ENCODE data around the gene PLAC8L1. TPM values are rescaled to one million over a fixed set of nuclear protein-coding genes. Genes with fewer than 3 reads are reported as not detected.
"Not testable (repeated sequence)": the region's sequence is repeated elsewhere in the genome, so short reads cannot be mapped to it uniquely, and the experiment has no call there.

The PLAC8L1 gene
- under 1 TPM; 0.53 to 0.96 TPM for total RNA-seq
- not detected for polyA plus RNA-seq

GRCh38 chr5:146105477-146105876, at the start of gene PLAC8L1:
PLAC8L1 (minus strand) TSS chr5:146105577; CDS start chr5:146104311, 1,266 bp downstream.
- H3K36me3 Mint-ChIP-seq, result peaks cover 3 to 7% (median 4%) of the 10 kb centered on the region in 3 donors
- no peaks in the 10 kb centered on the region for H3K4me1 Mint-ChIP-seq
- no peaks in the 10 kb centered on the region for H3K27me3 Mint-ChIP-seq
- Histone ChIP-seq H3K27me3 (ENCODE audit: insufficient read depth, low read length, poor library complexity, severe bottlenecking) (no peaks in the 10 kb centered on the region), H3K4me1 (ENCODE audit: insufficient read depth, low read length) (no peaks in the 10 kb centered on the region), H3K4me3 (ENCODE audit: low read length) (no peak within 1 kb of the TSS), H3K27ac (ENCODE audit: low read depth, low read length) (no peak within 1 kb of the TSS), H3K9me3 (ENCODE audit: low read length) (no peaks in the 10 kb centered on the region), H3K36me3 (ENCODE audit: insufficient read depth, low read length) (no peaks in the 10 kb centered on the region)
- no peaks in the 10 kb centered on the region for H3K9me3 Mint-ChIP-seq
- H3K27ac Mint-ChIP-seq, result no peak within 1 kb of the TSS
- DNase-seq, result no peak
- ChIA-PET POLR2A (no interaction called here), CTCF (no interaction called here)
- no peak within 1 kb of the TSS for H3K4me3 Mint-ChIP-seq

- Histone ChIP-seq H3K9me3 (ENCODE audit: low read length) (no peaks in the 10 kb centered on the region), H3K4me3 (ENCODE audit: low read length) (no peak overlapping the region), H3K27me3 (ENCODE audit: insufficient read depth, low read length, poor library complexity, severe bottlenecking) (no peaks in the 10 kb centered on the region), H3K36me3 (ENCODE audit: insufficient read depth, low read length) (peaks cover 48% of the 10 kb centered on the region), H3K27ac (ENCODE audit: low read depth, low read length) (no peak overlapping the region), H3K4me1 (ENCODE audit: insufficient read depth, low read length) (no peaks in the 10 kb centered on the region)
- CTCF ChIA-PET, result interaction anchor here (1.3 kb wide), 1 partner anchor 32 kb away, joined by 3 read pairs; no protein-coding TSS in a partner anchor
- Mint-ChIP-seq H3K27me3 (no peaks in the 10 kb centered on the region), H3K4me3 (no peak overlapping the region), H3K27ac (peak overlapping the region in 3 of 8 donors; percentile 10 to 75 (median 38)), H3K9me3 (no peaks in the 10 kb centered on the region), H3K4me1 (peaks cover 0 to 1% (median 0%) of the 10 kb centered on the region in 3 donors), H3K36me3 (peaks cover 12 to 81% (median 35%) of the 10 kb centered on the region in 3 donors)
- DNase-seq, result no peak
- POLR2A ChIA-PET, result no interaction called here
These were observed 46.6 kb upstream of the PLAC8L1 start for GRCh38 chr5:146151970-146152369.

GRCh38 chr5:146137967-146138403, 32.6 kb upstream of the PLAC8L1 start:
- Mint-ChIP-seq H3K4me1 (peaks cover 0 to 4% (median 0%) of the 10 kb centered on the region in 3 donors), H3K36me3 (peaks cover 19 to 77% (median 26%) of the 10 kb centered on the region in 3 donors), H3K27ac (no peak overlapping the region), H3K4me3 (no peak overlapping the region), H3K9me3 (no peaks in the 10 kb centered on the region), H3K27me3 (no peaks in the 10 kb centered on the region)
- no peak overlapping the region for H3K4me3 ChIP-seq (ENCODE audit: low read length)
- H3K4me1 ChIP-seq (ENCODE audit: insufficient read depth, low read length), result no peaks in the 10 kb centered on the region
- H3K27me3 ChIP-seq (ENCODE audit: insufficient read depth, low read length, poor library complexity, severe bottlenecking), result no peaks in the 10 kb centered on the region
- H3K9me3 ChIP-seq (ENCODE audit: low read length), result no peaks in the 10 kb centered on the region
- CTCF ChIA-PET, result no interaction called here
- no peak for DNase-seq
- H3K27ac ChIP-seq (ENCODE audit: low read depth, low read length), result no peak overlapping the region
- peaks cover 25% of the 10 kb centered on the region for H3K36me3 ChIP-seq (ENCODE audit: insufficient read depth, low read length)
- POLR2A ChIA-PET, result no interaction called here

- Histone ChIP-seq H3K4me1 (ENCODE audit: insufficient read depth, low read length) (no peaks in the 10 kb centered on the region), H3K4me3 (ENCODE audit: low read length) (no peak overlapping the region), H3K36me3 (ENCODE audit: insufficient read depth, low read length) (peaks cover 51% of the 10 kb centered on the region), H3K27me3 (ENCODE audit: insufficient read depth, low read length, poor library complexity, severe bottlenecking) (no peaks in the 10 kb centered on the region), H3K9me3 (ENCODE audit: low read length) (no peaks in the 10 kb centered on the region), H3K27ac (ENCODE audit: low read depth, low read length) (no peak overlapping the region)
- POLR2A ChIA-PET, result no interaction called here
- no peak for DNase-seq
- H3K4me3 Mint-ChIP-seq, result no peak overlapping the region
- H3K27ac Mint-ChIP-seq, result no peak overlapping the region
- peaks cover 0 to 4% (median 0%) of the 10 kb centered on the region in 3 donors for H3K4me1 Mint-ChIP-seq
- no peaks in the 10 kb centered on the region for H3K9me3 Mint-ChIP-seq
- CTCF ChIA-PET, result no interaction called here
- H3K27me3 Mint-ChIP-seq, result no peaks in the 10 kb centered on the region
- peaks cover 18 to 87% (median 28%) of the 10 kb centered on the region in 3 donors for H3K36me3 Mint-ChIP-seq
These were observed 25.2 kb upstream of the PLAC8L1 start for GRCh38 chr5:146130440-146131045.

- CTCF ChIA-PET, result no interaction called here
- no peaks in the 10 kb centered on the region for H3K27me3 ChIP-seq (ENCODE audit: insufficient read depth, low read length, poor library complexity, severe bottlenecking)
- Mint-ChIP-seq H3K36me3 (peaks cover 28 to 89% (median 35%) of the 10 kb centered on the region in 3 donors), H3K4me3 (no peak overlapping the region), H3K27ac (peak overlapping the region in 1 of 8 donors; percentile 57), H3K9me3 (no peaks in the 10 kb centered on the region), H3K27me3 (no peaks in the 10 kb centered on the region), H3K4me1 (no peaks in the 10 kb centered on the region)
- H3K9me3 ChIP-seq (ENCODE audit: low read length), result no peaks in the 10 kb centered on the region
- no peak overlapping the region for H3K4me3 ChIP-seq (ENCODE audit: low read length)
- POLR2A ChIA-PET, result no interaction called here
- H3K36me3 ChIP-seq (ENCODE audit: insufficient read depth, low read length), result peaks cover 56% of the 10 kb centered on the region
- H3K4me1 ChIP-seq (ENCODE audit: insufficient read depth, low read length), result no peaks in the 10 kb centered on the region
- no peak for DNase-seq
- H3K27ac ChIP-seq (ENCODE audit: low read depth, low read length), result no peak overlapping the region
These were observed 20.7 kb upstream of the PLAC8L1 start for GRCh38 chr5:146126068-146126467.

GRCh38 chr5:146124580-146124979, 19.2 kb upstream of the PLAC8L1 start:
- H3K27me3 ChIP-seq (ENCODE audit: insufficient read depth, low read length, poor library complexity, severe bottlenecking), result no peaks in the 10 kb centered on the region
- H3K4me3 ChIP-seq (ENCODE audit: low read length), result no peak overlapping the region
- peaks cover 64% of the 10 kb centered on the region for H3K36me3 ChIP-seq (ENCODE audit: insufficient read depth, low read length)
- Mint-ChIP-seq H3K9me3 (no peaks in the 10 kb centered on the region), H3K27ac (no peak overlapping the region), H3K36me3 (peaks cover 34 to 89% (median 38%) of the 10 kb centered on the region in 3 donors), H3K4me3 (no peak overlapping the region), H3K4me1 (no peaks in the 10 kb centered on the region), H3K27me3 (no peaks in the 10 kb centered on the region)
- no peaks in the 10 kb centered on the region for H3K9me3 ChIP-seq (ENCODE audit: low read length)
- H3K27ac ChIP-seq (ENCODE audit: low read depth, low read length), result no peak overlapping the region
- DNase-seq, result no peak
- no peaks in the 10 kb centered on the region for H3K4me1 ChIP-seq (ENCODE audit: insufficient read depth, low read length)
- ChIA-PET CTCF (no interaction called here), POLR2A (no interaction called here)

- H3K27me3 ChIP-seq (ENCODE audit: insufficient read depth, low read length, poor library complexity, severe bottlenecking); CTCF ChIA-PET; H3K4me1 Mint-ChIP-seq; H3K4me1 ChIP-seq (ENCODE audit: insufficient read depth, low read length); H3K27ac ChIP-seq (ENCODE audit: low read depth, low read length); H3K27me3 Mint-ChIP-seq; H3K4me3 Mint-ChIP-seq; POLR2A ChIA-PET; DNase-seq; H3K9me3 ChIP-seq (ENCODE audit: low read length); H3K4me3 ChIP-seq (ENCODE audit: low read length); H3K27ac Mint-ChIP-seq; H3K9me3 Mint-ChIP-seq: not testable (repeated sequence)
- peaks cover 48% of the 10 kb centered on the region for H3K36me3 ChIP-seq (ENCODE audit: insufficient read depth, low read length)
- H3K36me3 Mint-ChIP-seq, result peaks cover 43 to 90% (median 45%) of the 10 kb centered on the region in 3 donors
These were observed 16.1 kb upstream of the PLAC8L1 start for GRCh38 chr5:146121451-146121850.

- no peak overlapping the region for H3K4me3 ChIP-seq (ENCODE audit: low read length)
- H3K36me3 ChIP-seq (ENCODE audit: insufficient read depth, low read length), result peaks cover 36% of the 10 kb centered on the region
- DNase-seq, result no peak
- no peaks in the 10 kb centered on the region for H3K27me3 ChIP-seq (ENCODE audit: insufficient read depth, low read length, poor library complexity, severe bottlenecking)
- Mint-ChIP-seq H3K4me3 (no peak overlapping the region), H3K4me1 (no peaks in the 10 kb centered on the region), H3K27me3 (no peaks in the 10 kb centered on the region), H3K36me3 (peaks cover 32 to 86% (median 41%) of the 10 kb centered on the region in 3 donors), H3K27ac (peak overlapping the region in 1 of 8 donors; percentile 3), H3K9me3 (no peaks in the 10 kb centered on the region)
- H3K4me1 ChIP-seq (ENCODE audit: insufficient read depth, low read length), result no peaks in the 10 kb centered on the region
- ChIA-PET CTCF (no interaction called here), POLR2A (no interaction called here)
- H3K27ac ChIP-seq (ENCODE audit: low read depth, low read length), result no peak overlapping the region
- no peaks in the 10 kb centered on the region for H3K9me3 ChIP-seq (ENCODE audit: low read length)
These were observed 12.9 kb upstream of the PLAC8L1 start for GRCh38 chr5:146118322-146118721.

All from CD8-positive, alpha-beta memory T cell (primary cell).